ENCODE results near the gene TIPRL.

- TF ChIP-seq, protein P1, sequence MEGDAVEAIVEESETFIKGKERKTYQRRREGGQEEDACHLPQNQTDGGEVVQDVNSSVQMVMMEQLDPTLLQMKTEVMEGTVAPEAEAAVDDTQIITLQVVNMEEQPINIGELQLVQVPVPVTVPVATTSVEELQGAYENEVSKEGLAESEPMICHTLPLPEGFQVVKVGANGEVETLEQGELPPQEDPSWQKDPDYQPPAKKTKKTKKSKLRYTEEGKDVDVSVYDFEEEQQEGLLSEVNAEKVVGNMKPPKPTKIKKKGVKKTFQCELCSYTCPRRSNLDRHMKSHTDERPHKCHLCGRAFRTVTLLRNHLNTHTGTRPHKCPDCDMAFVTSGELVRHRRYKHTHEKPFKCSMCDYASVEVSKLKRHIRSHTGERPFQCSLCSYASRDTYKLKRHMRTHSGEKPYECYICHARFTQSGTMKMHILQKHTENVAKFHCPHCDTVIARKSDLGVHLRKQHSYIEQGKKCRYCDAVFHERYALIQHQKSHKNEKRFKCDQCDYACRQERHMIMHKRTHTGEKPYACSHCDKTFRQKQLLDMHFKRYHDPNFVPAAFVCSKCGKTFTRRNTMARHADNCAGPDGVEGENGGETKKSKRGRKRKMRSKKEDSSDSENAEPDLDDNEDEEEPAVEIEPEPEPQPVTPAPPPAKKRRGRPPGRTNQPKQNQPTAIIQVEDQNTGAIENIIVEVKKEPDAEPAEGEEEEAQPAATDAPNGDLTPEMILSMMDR (IDR thresholded peaks at IDR 0.05): no peak
- TF ChIP-seq POLR2AphosphoS5 (IDR thresholded peaks at IDR 0.05) (no peak), EP300 (IDR thresholded peaks at IDR 0.05) (no peak), POLR2A (IDR thresholded peaks at IDR 0.05) (no peak)
These were observed 58.3 kb downstream of the TIPRL start for GRCh38 chr1:168236836-168237611.
